ENCODE data around the gene GRIN2A. TPM values are rescaled to one million over a fixed set of nuclear protein-coding genes. Genes with fewer than 3 reads are reported as not detected.

Gene GRIN2A
- total RNA-seq, 2 experiments from 2014 or later, result not detected

- ATAC-seq (no peak), DNase-seq (no peak)
- H3K27ac Mint-ChIP-seq, result no peak overlapping the region
- H3K4me1 Mint-ChIP-seq (ENCODE audit: low read depth), result no peaks in the 10 kb centered on the region
- peaks cover 9% of the 10 kb centered on the region for H3K9me3 Mint-ChIP-seq
- POLR2A ChIA-PET, result no interaction called here
- intact Hi-C loops (cut with micrococcal nuclease), result no loop called here
- H3K4me3 Mint-ChIP-seq, result no peak overlapping the region
- no peak for TF ChIP-seq CTCF (IDR thresholded peaks at IDR 0.05)
- CTCF ChIA-PET, result no interaction called here
- H3K27me3 Mint-ChIP-seq, result peaks cover 2% of the 10 kb centered on the region
- no peaks in the 10 kb centered on the region for H3K36me3 Mint-ChIP-seq (ENCODE audit: low read depth)
Observed at GRCh38 chr16:10009684-10010083, 172.5 kb downstream of the GRIN2A start.

- H3K27me3 Mint-ChIP-seq, result no peaks in the 10 kb centered on the region
- no peak for ATAC-seq
- no peaks in the 10 kb centered on the region for H3K4me1 Mint-ChIP-seq (ENCODE audit: low read depth)
- intact Hi-C loops (cut with micrococcal nuclease), result no loop called here
- CTCF ChIA-PET, result no interaction called here
- H3K9me3 Mint-ChIP-seq, result peaks cover 10% of the 10 kb centered on the region
- H3K36me3 Mint-ChIP-seq (ENCODE audit: low read depth), result no peaks in the 10 kb centered on the region
- H3K4me3 Mint-ChIP-seq, result no peak overlapping the region
- H3K27ac Mint-ChIP-seq, result no peak overlapping the region
- POLR2A ChIA-PET, result no interaction called here
- TF ChIP-seq CTCF (IDR thresholded peaks at IDR 0.05), result no peak
- DNase-seq, result no peak
Observed at GRCh38 chr16:10003486-10003885, 178.7 kb downstream of the GRIN2A start.

- TF ChIP-seq CTCF (IDR thresholded peaks at IDR 0.05), result no peak
- ATAC-seq (no peak), DNase-seq (no peak)
- Mint-ChIP-seq H3K27me3 (no peaks in the 10 kb centered on the region), H3K4me1 (ENCODE audit: low read depth) (no peaks in the 10 kb centered on the region), H3K36me3 (ENCODE audit: low read depth) (no peaks in the 10 kb centered on the region), H3K9me3 (peaks cover 16% of the 10 kb centered on the region), H3K4me3 (no peak overlapping the region), H3K27ac (no peak overlapping the region)
- intact Hi-C loops (cut with micrococcal nuclease), result no loop called here
- CTCF ChIA-PET, result no interaction called here
- POLR2A ChIA-PET, result no interaction called here
Observed at GRCh38 chr16:10001258-10001775, 180.9 kb downstream of the GRIN2A start.

GRCh38 chr16:9996221-9996620, 186.0 kb downstream of the GRIN2A start:
- TF ChIP-seq CTCF (IDR thresholded peaks at IDR 0.05), result no peak
- H3K36me3 Mint-ChIP-seq (ENCODE audit: low read depth), result no peaks in the 10 kb centered on the region
- ChIA-PET POLR2A (no interaction called here), CTCF (no interaction called here)
- no peaks in the 10 kb centered on the region for H3K4me1 Mint-ChIP-seq (ENCODE audit: low read depth)
- DNase-seq, result no peak
- no peak overlapping the region for H3K4me3 Mint-ChIP-seq
- intact Hi-C loops (cut with micrococcal nuclease), result no loop called here
- H3K27me3 Mint-ChIP-seq, result no peaks in the 10 kb centered on the region
- no peak for ATAC-seq
- H3K9me3 Mint-ChIP-seq, result peaks cover 14% of the 10 kb centered on the region
- H3K27ac Mint-ChIP-seq, result no peak overlapping the region

GRCh38 chr16:9992441-9992840, 189.8 kb downstream of the GRIN2A start:
- Mint-ChIP-seq H3K4me3 (no peak overlapping the region), H3K36me3 (ENCODE audit: low read depth) (no peaks in the 10 kb centered on the region), H3K27ac (no peak overlapping the region), H3K27me3 (no peaks in the 10 kb centered on the region), H3K9me3 (peaks cover 10% of the 10 kb centered on the region), H3K4me1 (ENCODE audit: low read depth) (no peaks in the 10 kb centered on the region)
- ChIA-PET POLR2A (no interaction called here), CTCF (no interaction called here)
- no peak for DNase-seq
- intact Hi-C loops (cut with micrococcal nuclease), result no loop called here
- TF ChIP-seq CTCF (IDR thresholded peaks at IDR 0.05), result no peak
- no peak for ATAC-seq

All from activated CD8-positive, alpha-beta T cell treated with anti-CD3 and anti-CD28 coated beads for 36 hours (primary cell).